ENCODE data around the gene TSPAN18. TPM values are rescaled to one million over a fixed set of nuclear protein-coding genes. Genes with fewer than 3 reads are reported as not detected.

The TSPAN18 gene
- total and polyA plus RNA-seq, 7 donors, result 5.2 to 21.7 (median 8.0) TPM

- Histone ChIP-seq H3K27ac (no peak overlapping the region), H3K27me3 (ENCODE audit: insufficient read depth in 3 of 3, low read length in 2 of 3) (peaks cover 0 to 19% (median 0%) of the 10 kb centered on the region in 3 donors), H3K4me3 (no peak overlapping the region), H3K9me3 (no peaks in the 10 kb centered on the region), H3K4me1 (no peaks in the 10 kb centered on the region), H3K36me3 (ENCODE audit: insufficient read depth in 1 of 2, low read depth in 1 of 2) (no peaks in the 10 kb centered on the region)
- ATAC-seq (no peak), DNase-seq (no peak)
- intact Hi-C loops (cut with DNase I), result no loop called here
- 52 to 56% (median 54%) methylated on average over 4 of the region's 4 CpGs for WGBS, 3 donors
- TF ChIP-seq CTCF (IDR thresholded peaks at IDR 0.05), result no peak
Observed at GRCh38 chr11:44718612-44719390, 8.0 kb upstream of the TSPAN18 start.

GRCh38 chr11:44725016-44725685 lies 1.6 kb upstream of the TSPAN18 start:
- no peak for ATAC-seq
- Histone ChIP-seq H3K27me3 (ENCODE audit: insufficient read depth in 3 of 3, low read length in 2 of 3) (peaks cover 0 to 39% (median 2%) of the 10 kb centered on the region in 3 donors), H3K4me3 (no peak overlapping the region), H3K9me3 (no peaks in the 10 kb centered on the region), H3K27ac (no peak overlapping the region), H3K4me1 (no peaks in the 10 kb centered on the region), H3K36me3 (ENCODE audit: insufficient read depth in 1 of 2, low read depth in 1 of 2) (no peaks in the 10 kb centered on the region)
- 61 to 62% (median 62%) methylated on average over 12 of the region's 12 CpGs for WGBS, 3 donors
- intact Hi-C loops (cut with DNase I), result loop anchor here in 1 of 2 donors (5.0 kb wide), 1 partner anchor 182 kb away; no protein-coding TSS in a partner anchor
- TF ChIP-seq CTCF (IDR thresholded peaks at IDR 0.05), result no peak
- no peak for DNase-seq

- Histone ChIP-seq H3K9me3 (no peaks in the 10 kb centered on the region), H3K36me3 (ENCODE audit: insufficient read depth in 1 of 2, low read depth in 1 of 2) (no peaks in the 10 kb centered on the region), H3K4me1 (no peaks in the 10 kb centered on the region), H3K27ac (no peak overlapping the region), H3K4me3 (no peak overlapping the region), H3K27me3 (ENCODE audit: insufficient read depth in 3 of 3, low read length in 2 of 3) (peaks cover 0 to 45% (median 2%) of the 10 kb centered on the region in 3 donors)
- WGBS, 3 donors, result 67 to 78% (median 72%) methylated on average over 10 of the region's 10 CpGs
- TF ChIP-seq CTCF (IDR thresholded peaks at IDR 0.05), result no peak
- ATAC-seq (no peak), DNase-seq (no peak)
- intact Hi-C loops (cut with DNase I), result loop anchor here in 1 of 2 donors (5.0 kb wide), 1 partner anchor 181 kb away; no protein-coding TSS in a partner anchor
Observed at GRCh38 chr11:44725757-44726282, 942 bp upstream of the TSPAN18 start.

GRCh38 chr11:44727114-44727372 lies 281 bp downstream of the TSPAN18 start:
- 0 to 1% (median 0%) methylated on average over 15 to 45 of the region's 45 CpGs for WGBS, 3 donors
- H3K4me3 ChIP-seq, result peak overlapping the region; percentile 72
- peaks cover 0 to 47% (median 2%) of the 10 kb centered on the region in 3 donors for H3K27me3 ChIP-seq (ENCODE audit: insufficient read depth in 3 of 3, low read length in 2 of 3)
- peak overlapping the region; percentile 46 for H3K27ac ChIP-seq
- no peaks in the 10 kb centered on the region for H3K4me1 ChIP-seq
- intact Hi-C loops (cut with DNase I), result loop anchor here (1.0 to 5.0 kb wide), 2 partner anchors 167 to 180 kb away; no protein-coding TSS in a partner anchor
- DNase-seq (no peak), ATAC-seq (peak in 1 of 4 donors; percentile 7)
- TF ChIP-seq CTCF (IDR thresholded peaks at IDR 0.05), result no peak
- H3K9me3 ChIP-seq, result no peaks in the 10 kb centered on the region
- no peaks in the 10 kb centered on the region for H3K36me3 ChIP-seq (ENCODE audit: insufficient read depth in 1 of 2, low read depth in 1 of 2)
